GM12865 (cell line): ENCODE results near the gene SEMA6A.

Source experiments
- DNase-seq: peaks from one replicate; pipeline ENCODE4 v3.0.0; 2010; ENCODE audit warnings: low read depth
- H3K4me3 ChIP-seq: 2 replicates; pipeline ENCODE4 v1.5.1; 2011; ENCODE audit warnings: mild to moderate bottlenecking, low read depth, low read length, control low read depth
- TF ChIP-seq, protein P1 (sequence below): IDR thresholded peaks from 2 replicates; pipeline ENCODE4 v1.5.1; 2011; ENCODE audit warnings: low read length, control low read depth, low read depth, inconsistent platforms; ENCODE audit not compliant: insufficient read depth; ENCODE audit errors: missing control alignments

Gene SEMA6A

DNA sequence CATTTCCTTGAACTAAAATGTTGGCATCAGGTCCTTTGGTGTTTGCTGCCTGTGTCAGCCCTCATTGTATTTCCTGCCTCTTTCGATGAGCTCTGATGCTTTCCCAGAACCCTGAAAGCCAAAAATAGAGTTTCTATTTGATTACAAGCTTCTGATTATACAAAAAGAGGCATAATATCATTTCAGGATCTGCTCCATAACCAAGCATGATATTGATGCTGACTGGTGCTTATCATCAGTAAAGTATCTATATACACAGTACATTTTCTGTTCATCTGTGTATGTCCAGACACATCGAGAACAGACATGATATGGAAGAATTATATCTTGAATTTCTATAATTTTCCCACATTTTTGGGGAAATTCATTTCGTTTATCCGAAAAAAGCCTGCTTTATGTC is 58.6 kb downstream of the SEMA6A start:
- H3K4me3 ChIP-seq = no peak overlapping the region
- TF ChIP-seq, protein P1, sequence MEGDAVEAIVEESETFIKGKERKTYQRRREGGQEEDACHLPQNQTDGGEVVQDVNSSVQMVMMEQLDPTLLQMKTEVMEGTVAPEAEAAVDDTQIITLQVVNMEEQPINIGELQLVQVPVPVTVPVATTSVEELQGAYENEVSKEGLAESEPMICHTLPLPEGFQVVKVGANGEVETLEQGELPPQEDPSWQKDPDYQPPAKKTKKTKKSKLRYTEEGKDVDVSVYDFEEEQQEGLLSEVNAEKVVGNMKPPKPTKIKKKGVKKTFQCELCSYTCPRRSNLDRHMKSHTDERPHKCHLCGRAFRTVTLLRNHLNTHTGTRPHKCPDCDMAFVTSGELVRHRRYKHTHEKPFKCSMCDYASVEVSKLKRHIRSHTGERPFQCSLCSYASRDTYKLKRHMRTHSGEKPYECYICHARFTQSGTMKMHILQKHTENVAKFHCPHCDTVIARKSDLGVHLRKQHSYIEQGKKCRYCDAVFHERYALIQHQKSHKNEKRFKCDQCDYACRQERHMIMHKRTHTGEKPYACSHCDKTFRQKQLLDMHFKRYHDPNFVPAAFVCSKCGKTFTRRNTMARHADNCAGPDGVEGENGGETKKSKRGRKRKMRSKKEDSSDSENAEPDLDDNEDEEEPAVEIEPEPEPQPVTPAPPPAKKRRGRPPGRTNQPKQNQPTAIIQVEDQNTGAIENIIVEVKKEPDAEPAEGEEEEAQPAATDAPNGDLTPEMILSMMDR = no peak
- DNase-seq = no peak

- TF ChIP-seq, protein P1 = no peak
- H3K4me3 ChIP-seq = no peak overlapping the region
- DNase-seq = no peak
Measured at GRCh38 chr5:116514421-116514970, 60.1 kb downstream of the SEMA6A start.

- TF ChIP-seq, protein P1 = no peak
- H3K4me3 ChIP-seq = no peak overlapping the region
Measured at GRCh38 chr5:116510517-116510916, 64.1 kb downstream of the SEMA6A start.

DNA sequence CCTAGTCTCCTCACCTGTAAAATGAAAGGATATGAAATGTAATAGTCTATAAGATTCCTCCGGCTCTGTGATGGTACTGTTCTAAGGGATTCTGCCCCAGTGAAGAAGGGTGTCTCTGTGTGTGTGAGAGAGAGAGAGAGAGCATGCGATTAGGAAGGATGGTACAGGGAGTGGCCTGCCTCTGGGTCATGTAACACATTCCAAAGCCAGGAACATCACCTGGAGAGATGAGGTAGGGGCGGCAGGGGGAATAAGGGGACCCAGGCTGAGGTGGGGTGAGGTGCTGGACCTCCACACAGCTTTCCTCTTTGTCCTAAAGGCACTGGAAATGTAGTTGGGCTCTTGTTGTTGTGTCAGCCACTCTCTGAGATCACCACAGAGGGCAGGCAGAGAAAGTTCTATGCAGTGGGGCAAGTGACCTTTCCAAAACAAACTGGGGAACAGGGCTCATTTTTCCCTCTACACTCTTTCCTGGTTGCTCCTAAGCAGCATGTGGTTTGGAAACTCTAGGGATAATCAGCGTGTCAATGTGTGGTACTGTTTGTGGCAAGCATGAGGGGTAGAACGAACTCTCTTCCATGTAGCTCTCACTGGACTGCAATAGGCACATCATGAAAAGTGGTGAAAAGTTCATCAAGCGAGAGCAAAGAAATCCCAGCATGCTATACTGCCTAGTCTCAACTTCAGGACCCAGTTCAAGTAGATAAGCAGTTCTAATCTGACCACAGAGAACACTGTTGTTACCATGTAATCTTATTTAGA is 65.0 kb downstream of the SEMA6A start:
- DNase-seq = no peak
- no peak overlapping the region for H3K4me3 ChIP-seq
- TF ChIP-seq, protein P1 = no peak

More at GRCh38 chr5:116510517-116510916, 64.1 kb downstream of the SEMA6A start:
- no peak for DNase-seq

- no peak for DNase-seq
- H3K4me3 ChIP-seq = no peak overlapping the region
- TF ChIP-seq, protein P1 = no peak
Measured at GRCh38 chr5:116508835-116509234, 65.8 kb downstream of the SEMA6A start.

- H3K4me3 ChIP-seq = no peak overlapping the region
- DNase-seq = no peak
- TF ChIP-seq, protein P1 = no peak
Measured at GRCh38 chr5:116507941-116508655, 66.5 kb downstream of the SEMA6A start.
